HL-60 (cell line): ENCODE results near the gene DIAPH2.

Experiments used
- CTCF ChIP-seq: IDR thresholded peaks from one replicate; pipeline ENCODE4 v1.5.1; 2011; ENCODE audit warnings: low read length, control low read depth, inconsistent platforms; ENCODE audit not compliant: insufficient read depth
- POLR2AphosphoS5 ChIP-seq: IDR thresholded peaks from 2 replicates; pipeline ENCODE4 v1.6.1; 2012; ENCODE audit warnings: low read depth
- REST ChIP-seq: IDR thresholded peaks from 2 replicates; pipeline ENCODE4 v1.6.1; 2012; ENCODE audit warnings: low read depth; ENCODE audit not compliant: insufficient replicate concordance
- SPI1 ChIP-seq: IDR thresholded peaks from 2 replicates; pipeline ENCODE4 v1.6.1; 2012; ENCODE audit warnings: low read depth, mild to moderate bottlenecking, borderline replicate concordance

GRCh38 chrX:97525981-97526380, 841.3 kb downstream of the DIAPH2 start:
- TF ChIP-seq CTCF (no peak), REST (no peak), POLR2AphosphoS5 (no peak), SPI1 (no peak)
